Epithelial cell of prostate (primary cell): ENCODE measurements around the gene GUCY1A2.

Source experiments
- DNase-seq: peaks from one replicate; pipeline ENCODE4 v3.0.0-alpha.2; 2011; ENCODE audit warnings: low read depth, low spot score
- H3K27ac ChIP-seq: fragments of 450-650 bp; 2 replicates; pipeline ENCODE4 v1.5.1; 2017; ENCODE audit warnings: mild to moderate bottlenecking

GUCY1A2 gene

DNA sequence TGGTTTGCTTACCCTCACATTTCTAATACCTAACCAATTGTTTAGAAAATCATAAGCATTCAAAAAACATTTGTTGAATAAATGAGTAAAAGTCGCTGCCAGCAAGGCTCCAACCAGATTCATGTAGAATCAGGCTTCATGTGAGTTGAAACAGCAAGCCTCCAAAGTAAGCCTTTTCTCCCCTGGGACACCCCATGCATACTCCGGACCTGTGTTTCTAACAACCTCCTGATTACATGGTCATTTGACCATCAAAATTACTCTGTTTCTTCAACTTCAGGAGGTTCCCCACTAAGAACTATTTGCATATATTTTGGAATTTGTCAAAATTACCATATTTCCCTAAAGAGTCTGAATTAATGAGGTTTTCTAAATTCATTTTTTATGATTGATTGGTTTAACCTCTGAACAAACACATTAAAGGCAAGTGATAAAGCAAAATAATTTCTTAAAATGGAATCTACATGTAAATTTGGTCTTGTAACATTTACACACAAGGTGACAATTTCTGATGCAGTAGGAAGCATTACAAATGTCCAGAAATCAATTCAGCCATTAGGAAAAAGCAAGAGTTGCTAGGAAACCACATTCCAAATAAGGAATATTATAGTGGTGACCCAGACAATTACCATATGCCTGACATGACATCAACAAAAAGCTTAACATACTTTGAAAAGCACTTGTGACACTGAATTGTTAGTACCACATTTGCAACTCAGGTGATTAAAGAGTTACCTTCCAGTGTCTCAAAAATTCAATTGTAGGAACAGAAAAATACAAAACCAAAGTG is 252.6 kb downstream of the GUCY1A2 start:
- DNase-seq, result no peak
- H3K27ac ChIP-seq, result no peak overlapping the region

DNA sequence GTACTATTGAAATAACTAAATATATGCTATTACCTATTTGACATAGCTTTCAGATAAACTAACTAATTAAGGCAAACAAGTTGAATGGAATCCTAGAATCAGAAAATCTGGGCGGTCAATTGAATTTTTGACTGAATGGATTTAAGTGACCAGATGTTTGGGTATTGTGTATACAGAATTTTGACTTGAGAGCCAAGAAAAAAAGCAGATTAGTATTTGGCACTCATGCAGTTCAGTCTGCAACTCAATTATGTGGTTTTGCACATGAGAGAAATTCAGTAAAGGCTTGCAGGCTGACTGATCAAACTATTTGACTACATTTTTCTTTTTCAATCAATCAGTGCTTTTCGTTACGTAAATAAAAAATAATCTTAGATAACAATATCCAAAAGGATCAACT is 254.8 kb downstream of the GUCY1A2 start:
- DNase-seq, result no peak
- no peak overlapping the region for H3K27ac ChIP-seq

DNA sequence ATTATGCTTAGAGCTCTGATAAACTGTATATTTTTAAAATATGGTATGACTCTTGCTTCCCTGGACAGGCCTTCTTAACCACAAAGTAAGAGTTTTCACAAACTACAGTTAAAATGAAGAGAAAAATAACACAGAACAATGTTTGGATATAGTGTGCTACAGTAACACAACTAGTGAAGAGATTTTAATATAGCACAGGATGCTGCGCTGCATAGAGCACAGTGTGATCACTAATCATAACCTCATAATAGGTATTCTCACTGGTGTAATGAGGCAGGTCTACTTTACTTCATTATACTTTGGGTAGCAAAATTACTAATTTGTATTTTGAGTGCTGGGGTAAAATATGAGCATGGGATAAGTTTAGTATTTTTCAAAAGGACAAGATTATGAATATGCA is 256.5 kb downstream of the GUCY1A2 start:
- no peak overlapping the region for H3K27ac ChIP-seq
- DNase-seq, result no peak

DNA sequence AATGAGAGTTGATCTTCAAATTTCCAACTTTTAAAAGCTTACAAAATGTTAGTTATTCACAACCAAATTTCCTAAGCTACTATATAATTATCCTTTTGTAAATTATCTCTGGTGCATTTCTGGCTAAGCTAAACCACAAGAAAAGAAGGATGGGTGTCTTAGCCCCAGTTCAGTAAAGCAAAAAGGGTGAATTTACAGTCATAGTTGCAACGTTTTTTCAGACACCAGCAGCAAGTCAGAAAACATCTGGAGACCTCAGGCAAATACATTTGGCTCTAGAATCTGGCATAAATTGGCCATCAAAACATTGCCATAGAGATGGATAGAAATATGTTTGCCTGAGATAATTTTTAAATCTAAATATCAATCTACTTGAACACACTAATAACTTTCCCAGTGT is 257.0 kb downstream of the GUCY1A2 start:
- no peak overlapping the region for H3K27ac ChIP-seq
- DNase-seq, result no peak

DNA sequence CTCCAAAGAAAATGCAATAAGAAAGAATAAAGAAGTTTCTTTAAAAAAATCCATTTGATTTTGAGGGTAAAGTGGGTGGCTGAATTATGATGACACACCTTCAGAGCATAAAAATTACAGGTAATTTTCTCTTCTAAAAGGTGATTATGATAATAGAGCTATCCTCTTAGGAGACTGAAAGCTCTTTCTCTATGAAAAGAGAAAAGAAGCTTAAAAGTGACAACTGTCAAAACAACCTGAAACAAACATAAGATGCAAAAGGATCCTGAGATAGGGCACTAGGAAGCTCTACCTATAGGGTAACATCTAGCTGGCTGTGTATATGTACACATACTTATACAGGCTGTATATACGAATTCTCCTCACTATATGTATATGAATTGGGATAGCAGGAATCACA is 270.2 kb downstream of the GUCY1A2 start:
- DNase-seq, result no peak
- no peak overlapping the region for H3K27ac ChIP-seq

DNA sequence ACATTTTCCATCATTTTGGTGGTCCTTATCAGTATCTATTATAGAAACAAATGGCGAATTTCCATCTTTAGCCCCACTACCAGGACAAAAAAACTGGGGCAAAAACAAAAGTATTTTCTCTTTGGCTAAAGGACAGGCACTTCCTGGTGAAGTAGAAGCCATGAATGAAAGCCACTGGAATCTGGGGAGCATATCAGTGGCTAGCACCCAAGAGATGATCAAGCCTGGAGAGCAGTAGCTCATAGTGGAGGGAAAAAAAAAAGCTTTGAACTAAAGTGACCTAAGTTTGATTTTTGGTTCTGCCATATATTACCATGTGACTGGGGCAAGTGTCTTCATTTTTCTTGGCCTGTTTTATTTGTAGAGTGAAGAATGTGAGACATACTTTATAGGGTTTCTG is 272.3 kb downstream of the GUCY1A2 start:
- DNase-seq, result no peak
- no peak overlapping the region for H3K27ac ChIP-seq

DNA sequence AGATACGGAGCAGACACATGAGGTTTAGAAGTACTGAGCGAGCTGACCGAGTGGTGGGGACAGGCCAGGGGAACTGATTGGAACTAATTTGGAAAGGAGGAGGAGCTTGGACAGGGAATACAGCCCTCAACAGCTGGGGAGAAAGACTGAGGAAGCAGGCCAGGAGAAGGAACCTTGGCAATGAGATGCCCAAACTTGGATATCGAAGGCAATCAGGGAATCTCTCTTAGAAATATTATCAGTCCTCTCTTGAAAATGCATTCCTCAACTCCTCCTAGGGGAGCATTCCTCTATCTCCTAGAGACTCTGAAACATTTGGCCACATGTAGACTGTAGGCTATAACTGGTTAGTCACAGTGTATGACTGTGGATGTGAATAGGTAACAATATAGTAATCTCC is 284.6 kb downstream of the GUCY1A2 start:
- no peak for DNase-seq

DNA sequence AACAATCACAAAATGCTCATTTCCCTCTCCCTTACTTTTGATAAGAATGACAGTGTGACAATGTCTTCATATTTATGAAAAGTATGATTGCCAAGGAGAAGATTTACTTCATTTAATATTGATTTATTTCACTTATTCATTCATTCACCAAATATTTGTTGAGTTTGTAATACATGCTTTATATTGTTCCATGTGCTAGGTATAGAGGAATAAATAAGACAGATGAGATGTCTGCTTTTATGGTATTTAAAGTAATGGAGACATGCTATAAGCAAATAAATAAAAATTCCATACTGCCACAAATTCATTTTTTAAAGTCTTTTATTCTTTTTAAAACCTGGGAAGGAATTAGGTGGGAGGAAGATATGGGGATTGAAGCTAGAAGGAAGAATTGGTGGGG is 289.4 kb downstream of the GUCY1A2 start:
- no peak overlapping the region for H3K27ac ChIP-seq
- DNase-seq, result no peak

More for the DNA sequence above, 284.6 kb downstream of the GUCY1A2 start:
- no peak overlapping the region for H3K27ac ChIP-seq

DNA sequence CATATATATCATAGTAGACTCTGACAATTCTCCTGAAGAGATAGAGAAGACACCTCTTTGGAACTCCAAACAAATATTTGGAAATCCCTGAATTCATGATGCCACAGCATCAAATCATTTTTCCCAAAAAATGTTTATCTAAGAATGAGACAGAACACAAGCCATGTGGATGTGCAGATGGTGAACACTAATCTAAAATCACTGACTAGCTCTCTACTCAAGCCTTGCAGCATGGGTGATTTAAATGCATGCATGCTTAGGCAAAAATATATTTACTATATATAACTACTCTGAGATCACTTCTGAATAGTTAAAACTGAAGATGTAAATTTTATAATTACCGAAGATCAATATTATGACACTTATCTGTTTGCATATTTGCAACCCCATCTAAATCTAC is 289.9 kb downstream of the GUCY1A2 start:
- no peak overlapping the region for H3K27ac ChIP-seq
- DNase-seq, result no peak

DNA sequence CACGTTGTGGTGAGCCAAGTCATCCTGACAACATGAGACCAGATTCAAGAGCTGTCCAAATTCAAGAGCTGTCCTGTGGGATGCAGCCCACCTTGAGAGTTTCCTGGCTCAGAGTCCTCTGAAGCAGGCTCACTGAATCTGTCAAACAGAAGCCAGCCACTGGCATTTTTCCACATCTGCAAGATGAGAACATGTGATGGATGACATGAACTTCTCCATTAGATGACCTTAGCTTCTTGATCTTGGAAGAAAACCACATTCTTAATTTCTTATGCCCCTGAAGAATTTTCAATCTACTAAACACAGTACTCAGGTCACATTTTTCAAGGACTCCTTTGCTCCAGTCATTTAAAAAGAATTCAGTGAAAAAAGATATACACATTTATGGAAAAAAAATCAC is 291.0 kb downstream of the GUCY1A2 start:
- no peak for DNase-seq
- H3K27ac ChIP-seq, result no peak overlapping the region

DNA sequence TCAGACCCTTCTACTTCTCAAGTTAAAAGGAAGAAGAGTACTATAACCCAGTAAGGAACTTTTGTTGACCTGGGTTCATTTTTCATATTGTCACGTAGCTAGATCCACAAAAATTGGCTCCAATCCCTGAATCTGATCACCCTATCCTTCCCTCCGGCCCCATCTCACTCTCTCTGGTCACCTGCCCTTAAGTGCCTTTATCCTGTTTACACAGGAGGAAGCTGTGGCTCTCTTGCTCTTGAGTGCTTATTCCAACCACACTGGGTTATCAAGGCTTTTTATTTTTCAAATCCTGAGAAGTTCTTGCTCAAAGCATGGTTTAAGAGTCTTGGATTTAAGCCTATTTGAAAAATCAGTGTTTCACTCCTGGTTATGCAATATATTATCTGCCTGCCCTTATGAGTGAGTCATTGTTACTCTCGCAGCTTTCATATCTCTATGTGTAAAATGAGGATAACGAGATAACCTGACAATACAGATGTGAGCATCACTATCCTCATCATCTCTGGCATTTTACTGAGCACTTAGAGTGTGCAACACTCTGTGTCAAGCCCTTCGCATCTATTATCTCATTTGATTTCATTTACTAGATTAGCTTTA is 293.9 kb downstream of the GUCY1A2 start:
- no peak overlapping the region for H3K27ac ChIP-seq
- no peak for DNase-seq

DNA sequence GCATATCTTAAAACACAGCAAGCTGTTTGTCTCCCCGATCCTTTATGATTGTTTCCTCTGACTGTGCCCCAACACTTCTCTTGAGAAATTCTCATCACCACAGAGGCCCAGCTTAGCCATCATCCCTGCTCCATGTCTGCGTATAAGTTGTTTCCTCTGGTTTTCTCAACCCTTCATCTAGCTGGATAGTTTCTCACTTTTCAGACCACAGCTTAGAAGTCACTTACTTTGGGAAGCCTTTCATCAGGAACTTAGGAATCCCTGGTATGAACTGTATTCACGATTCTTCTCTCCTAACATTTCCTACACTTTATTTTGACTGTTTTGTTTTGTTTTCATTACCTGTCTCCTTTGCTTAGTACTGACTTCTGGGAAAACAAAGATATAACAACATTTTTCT is 295.2 kb downstream of the GUCY1A2 start:
- DNase-seq, result no peak
- no peak overlapping the region for H3K27ac ChIP-seq

DNA sequence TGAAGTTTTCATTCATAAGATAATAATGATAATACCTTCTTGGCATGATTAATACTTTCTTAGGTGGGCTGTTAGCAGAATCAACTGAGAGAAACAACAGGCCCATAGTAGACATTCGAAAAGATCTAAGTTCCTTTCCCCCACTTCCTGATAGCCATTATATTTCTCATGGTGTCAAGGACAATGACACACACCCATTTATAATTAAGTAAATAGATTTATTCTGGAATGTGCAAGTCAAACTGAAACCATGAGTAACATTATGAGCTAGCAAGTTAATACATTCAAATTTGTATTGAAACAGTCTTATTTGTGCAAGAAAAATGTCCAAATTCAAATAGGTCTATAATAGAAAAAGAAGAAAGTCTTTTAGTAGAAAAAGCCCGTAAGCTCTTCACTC is 301.1 kb downstream of the GUCY1A2 start:
- no peak for DNase-seq
- no peak overlapping the region for H3K27ac ChIP-seq

DNA sequence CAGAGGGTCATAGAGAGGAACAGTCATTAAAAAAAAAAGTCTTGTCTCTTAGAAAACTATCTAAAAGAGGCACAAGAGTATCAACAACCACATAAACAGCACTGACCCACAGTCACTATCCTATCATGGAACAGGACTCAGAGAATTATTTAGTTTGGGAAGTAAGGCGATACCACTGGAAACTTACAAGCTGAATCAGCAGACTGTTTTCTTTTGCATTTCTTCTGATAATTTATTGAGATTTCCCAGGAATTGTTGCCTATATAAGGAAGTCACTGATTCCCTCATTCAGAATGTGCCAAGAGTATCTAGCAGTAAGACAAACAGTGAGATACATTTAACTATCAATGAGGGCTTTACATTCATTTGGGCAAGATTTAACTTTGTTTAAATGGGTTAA is 304.1 kb downstream of the GUCY1A2 start:
- no peak for DNase-seq
- H3K27ac ChIP-seq, result no peak overlapping the region

DNA sequence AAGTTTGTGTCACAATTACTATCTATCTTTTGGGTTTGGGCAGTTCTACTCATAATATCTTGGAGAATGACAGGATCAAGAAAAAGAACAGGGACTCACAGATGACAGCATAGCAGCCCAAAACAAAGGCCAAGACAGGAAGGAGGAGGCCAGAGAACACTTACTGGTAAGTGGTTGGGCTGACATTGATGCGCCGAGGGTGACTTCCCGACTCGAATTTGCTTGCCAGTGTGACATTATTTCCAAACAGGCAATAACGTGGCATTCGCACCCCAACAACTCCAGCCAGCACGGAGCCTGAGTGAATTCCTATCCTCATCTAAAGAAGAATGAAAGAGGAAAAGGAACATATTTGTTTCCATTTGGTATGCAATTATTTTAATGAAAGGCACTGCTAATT is 309.9 kb downstream of the GUCY1A2 start:
- H3K27ac ChIP-seq, result no peak overlapping the region
- DNase-seq, result no peak

DNA sequence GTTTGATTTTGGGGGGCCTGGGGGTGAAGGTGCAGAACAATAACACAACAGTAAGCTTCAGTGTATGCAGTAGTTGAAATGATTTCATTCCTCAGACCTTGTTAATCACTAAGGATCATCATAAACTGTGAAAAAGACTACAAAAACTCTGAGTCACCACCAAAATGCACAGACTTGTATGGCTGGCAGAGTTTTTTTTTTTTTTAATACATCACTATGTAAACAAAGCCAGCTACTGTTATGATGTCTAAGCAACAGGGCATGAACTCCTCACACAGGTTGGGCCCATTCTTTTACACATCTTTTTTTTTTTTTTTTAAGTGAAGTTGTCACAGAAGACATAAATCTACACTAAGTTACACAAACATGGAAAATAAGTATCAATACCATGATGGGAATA is 311.9 kb downstream of the GUCY1A2 start:
- peak; percentile 91 for DNase-seq
- H3K27ac ChIP-seq, result no peak overlapping the region

DNA sequence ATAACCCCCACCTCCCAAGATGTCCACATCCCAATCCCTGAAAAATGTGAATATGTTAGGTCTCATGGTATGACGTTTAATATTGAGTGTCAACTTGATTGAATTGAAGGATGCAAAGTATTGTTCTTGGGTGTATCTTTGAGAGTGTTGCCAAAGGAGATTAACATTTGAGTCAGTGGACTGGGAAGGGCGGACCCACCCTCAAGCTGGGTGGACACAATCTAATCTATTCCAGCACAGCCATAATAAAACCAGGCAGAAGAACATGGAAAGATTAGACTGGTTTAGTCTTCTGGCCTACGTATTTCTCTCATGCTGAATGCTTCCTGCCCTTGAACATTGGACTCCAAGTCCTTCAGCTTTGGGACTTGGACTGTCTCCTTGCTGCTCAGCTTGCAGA is 315.5 kb downstream of the GUCY1A2 start:
- H3K27ac ChIP-seq, result no peak overlapping the region
- no peak for DNase-seq

DNA sequence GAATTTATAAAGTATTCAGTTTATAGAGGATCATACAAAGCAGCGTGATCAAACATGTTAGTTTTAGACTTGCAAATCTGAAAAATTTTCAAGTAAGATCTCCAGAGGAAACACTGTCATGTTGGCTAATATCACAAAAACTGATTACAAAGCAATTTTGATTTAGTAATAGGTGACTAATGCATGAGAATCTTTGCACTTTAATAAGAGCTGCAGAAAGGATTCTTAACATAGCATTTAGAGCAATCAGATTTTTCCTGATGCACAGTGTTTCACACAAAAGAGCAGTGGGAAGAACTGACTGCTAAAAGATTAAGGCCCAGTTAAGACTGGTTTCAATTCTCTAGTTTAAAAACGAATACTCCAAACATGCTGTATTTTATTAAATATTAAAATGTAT is 321.2 kb downstream of the GUCY1A2 start:
- H3K27ac ChIP-seq, result no peak overlapping the region
- DNase-seq, result peak; percentile 22

DNA sequence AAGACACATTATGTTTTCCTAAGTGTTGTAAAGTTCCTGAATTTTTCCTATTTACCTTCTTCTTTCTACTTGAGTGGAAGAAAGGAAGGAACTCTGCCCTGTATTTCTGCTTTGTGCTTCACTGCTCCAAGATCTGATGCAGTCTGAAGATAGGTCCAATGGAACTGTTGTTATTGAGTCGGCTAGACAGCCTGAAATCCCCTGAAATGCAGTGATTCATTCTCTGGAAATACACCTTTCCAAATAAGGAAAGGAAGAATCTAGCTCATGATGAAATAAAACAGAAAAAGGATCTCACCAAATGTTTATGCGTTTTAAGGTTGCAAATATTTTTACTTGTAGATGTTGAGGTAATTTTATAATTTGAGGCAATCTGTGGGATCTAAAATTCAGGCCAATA is 322.8 kb downstream of the GUCY1A2 start:
- no peak overlapping the region for H3K27ac ChIP-seq
- no peak for DNase-seq

DNA sequence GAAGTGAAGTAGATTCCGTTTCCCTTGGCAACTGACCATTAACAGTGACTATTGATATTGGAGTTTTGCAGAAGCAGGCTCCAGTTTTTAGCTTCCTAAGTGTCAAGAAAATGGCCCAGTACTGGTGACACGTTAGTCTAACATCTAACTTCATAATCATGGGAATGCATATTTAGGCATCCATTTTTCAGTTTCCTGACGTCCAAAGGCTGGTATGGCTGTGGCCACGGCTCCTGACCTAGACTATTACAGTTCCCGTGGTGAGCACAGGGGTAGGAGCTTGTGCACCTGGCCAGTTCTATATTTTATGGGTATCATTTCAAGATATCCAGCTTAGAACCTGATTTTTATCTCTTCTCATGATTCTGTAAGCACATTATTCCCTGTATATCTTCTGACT is 323.8 kb downstream of the GUCY1A2 start:
- no peak overlapping the region for H3K27ac ChIP-seq
- no peak for DNase-seq

DNA sequence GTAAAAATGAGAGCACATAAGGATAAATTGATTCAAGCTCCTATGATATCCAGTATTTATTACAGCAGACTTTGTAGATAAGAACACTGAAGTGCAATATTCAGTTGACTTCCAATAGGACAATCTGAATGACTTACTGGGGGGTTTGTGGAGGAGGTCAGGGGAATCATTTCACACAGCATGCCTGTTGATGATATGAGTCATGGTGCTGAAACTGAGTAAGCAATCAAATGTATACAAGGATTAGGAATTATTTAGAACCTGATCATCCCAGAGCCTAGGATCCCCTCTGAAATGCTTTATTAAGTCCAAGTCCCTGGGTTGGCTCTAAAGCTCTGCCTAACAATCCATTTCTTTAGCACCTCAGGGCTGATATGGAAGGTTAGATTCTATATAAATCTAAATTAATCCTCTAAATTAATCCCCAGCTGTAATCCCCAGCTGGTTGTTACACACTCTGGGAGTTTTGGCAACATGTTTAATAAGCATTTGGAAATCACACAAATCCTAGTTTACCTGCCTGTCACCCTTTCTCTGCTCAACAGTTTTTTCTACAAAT is 326.4 kb downstream of the GUCY1A2 start:
- no peak for DNase-seq
- H3K27ac ChIP-seq, result no peak overlapping the region

DNA sequence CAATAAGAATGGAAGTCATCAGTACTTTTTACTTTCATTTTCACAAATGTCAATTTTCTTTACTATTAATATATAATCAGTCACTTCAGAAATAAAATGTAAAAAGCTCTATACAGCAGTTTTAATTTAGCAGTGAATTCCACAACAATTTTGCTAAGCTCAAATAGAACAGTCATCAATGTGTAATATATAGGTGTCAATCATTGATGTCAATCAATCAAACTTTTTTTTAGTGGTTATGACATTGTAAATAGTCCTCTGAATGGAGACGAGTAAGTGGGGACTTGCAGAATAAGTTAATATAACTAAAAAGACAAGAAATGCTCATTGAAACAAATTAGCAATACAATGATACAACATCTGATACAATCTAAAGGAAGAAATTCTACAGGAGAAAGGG is 327.4 kb downstream of the GUCY1A2 start:
- H3K27ac ChIP-seq, result no peak overlapping the region
- no peak for DNase-seq
